ENCODE results near the gene EPYC. TPM values are rescaled to one million over a fixed set of nuclear protein-coding genes. Genes with fewer than 3 reads are reported as not detected.

The EPYC gene, protein sequence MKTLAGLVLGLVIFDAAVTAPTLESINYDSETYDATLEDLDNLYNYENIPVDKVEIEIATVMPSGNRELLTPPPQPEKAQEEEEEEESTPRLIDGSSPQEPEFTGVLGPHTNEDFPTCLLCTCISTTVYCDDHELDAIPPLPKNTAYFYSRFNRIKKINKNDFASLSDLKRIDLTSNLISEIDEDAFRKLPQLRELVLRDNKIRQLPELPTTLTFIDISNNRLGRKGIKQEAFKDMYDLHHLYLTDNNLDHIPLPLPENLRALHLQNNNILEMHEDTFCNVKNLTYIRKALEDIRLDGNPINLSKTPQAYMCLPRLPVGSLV
- polyA plus RNA-seq (ENCODE audit: insufficient read length in 4 of 4): under 1 TPM in 2 of 4 donors, not detected in 2; 0.14 to 0.64 TPM

DNA sequence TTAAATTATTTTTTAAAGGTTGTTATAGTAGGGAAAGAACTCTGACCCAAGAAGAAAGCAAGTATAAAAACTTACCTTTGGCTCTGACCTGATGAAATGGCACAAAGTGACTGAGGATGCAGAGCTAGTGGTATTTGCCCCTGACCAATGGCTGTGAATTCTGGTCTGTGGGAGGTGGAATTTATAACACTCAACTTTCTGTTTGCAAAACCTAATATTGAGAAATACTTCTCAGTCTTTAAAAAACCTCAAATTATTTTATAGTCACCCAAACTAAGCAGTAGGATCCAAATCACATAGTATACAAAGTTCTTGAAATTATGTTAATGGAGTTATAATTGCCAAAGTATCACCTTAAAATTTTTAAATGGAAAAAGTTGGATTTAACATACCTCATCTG lies at the start of gene EPYC:
Gene EPYC, minus strand, starts transcription at position 101 of the 400 bp plus-strand sequence. CDS start 2,407 bp downstream, outside the sequence.
- DNase-seq (ENCODE audit: low read depth in 4 of 4, low spot score in 3 of 4): no peak

DNA sequence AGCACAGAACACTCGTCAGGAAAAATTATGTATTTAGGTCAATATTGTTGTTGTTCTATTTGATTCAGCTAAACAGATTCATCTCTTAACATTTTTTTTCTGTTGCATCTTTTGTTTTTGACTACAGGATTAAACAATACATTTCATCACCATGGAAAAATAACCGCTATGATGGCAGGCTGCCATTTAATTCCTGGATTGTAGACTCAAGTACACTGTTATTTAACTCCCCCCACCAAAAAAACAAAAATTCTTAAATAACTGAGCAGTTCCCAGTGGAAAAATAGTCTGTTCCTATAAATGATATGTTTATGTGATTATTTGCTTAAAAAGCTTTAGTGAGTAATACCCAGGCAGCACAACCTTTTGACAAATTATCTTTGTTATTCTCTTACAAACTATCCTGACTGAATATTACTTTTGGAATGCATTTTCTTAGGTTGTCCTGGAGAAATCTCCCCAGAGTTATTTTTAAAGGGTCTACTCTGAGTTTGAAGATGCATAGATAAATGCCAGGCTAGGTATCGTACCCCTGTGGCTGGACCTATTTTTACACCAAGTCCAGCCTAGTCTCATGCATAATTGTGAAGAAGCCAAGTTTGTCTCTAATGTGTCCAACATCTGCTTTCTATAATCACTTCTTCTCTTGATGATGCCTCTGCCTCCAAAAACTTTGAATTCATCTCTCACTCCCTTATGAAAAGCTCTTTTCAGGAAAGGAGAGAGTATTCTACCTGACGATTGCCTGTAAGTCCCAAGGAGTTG lies 49.4 kb upstream of the EPYC start:
- no peak for DNase-seq (ENCODE audit: low read depth in 4 of 4, low spot score in 3 of 4)

DNA sequence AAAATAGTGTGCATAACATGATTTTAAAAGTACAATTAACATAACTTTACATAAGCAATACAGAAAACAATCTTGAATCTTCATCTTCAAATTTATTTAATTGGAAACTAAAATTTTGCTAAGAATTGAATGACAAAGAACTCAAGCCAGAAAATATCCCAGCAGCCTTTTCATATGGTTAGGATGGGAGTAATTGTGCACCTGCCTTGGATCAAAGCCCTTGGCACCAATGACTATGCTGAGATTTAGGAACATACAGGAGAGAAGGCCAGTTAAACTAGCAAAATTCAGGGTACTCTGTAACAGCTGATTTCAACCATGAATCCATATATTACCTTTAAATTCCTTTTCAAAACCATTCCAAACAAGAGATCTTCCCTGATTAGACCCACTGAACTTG lies 47.3 kb upstream of the EPYC start:
- no peak for DNase-seq (ENCODE audit: low read depth in 4 of 4, low spot score in 3 of 4)

DNA sequence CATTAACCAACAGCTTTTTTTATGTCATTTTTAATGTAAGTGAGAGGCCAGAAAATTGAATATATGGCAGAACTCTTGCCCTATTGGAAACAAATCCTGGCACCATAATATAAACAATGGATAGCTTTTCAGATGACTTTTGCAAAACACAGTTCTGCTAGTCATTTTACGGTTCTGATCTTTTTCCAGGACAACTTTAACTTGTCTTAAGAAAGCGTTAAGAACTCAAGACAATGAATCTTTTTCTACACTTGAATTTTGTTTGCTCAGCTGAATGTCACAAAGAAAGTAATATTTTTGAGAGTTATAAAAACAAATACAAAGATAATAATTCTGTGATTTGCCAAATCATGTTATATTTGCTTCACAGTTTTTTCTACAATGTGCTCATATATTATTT lies 39.8 kb upstream of the EPYC start:
- DNase-seq (ENCODE audit: low read depth in 4 of 4, low spot score in 3 of 4): peak in 1 of 4 donors; percentile 14

DNA sequence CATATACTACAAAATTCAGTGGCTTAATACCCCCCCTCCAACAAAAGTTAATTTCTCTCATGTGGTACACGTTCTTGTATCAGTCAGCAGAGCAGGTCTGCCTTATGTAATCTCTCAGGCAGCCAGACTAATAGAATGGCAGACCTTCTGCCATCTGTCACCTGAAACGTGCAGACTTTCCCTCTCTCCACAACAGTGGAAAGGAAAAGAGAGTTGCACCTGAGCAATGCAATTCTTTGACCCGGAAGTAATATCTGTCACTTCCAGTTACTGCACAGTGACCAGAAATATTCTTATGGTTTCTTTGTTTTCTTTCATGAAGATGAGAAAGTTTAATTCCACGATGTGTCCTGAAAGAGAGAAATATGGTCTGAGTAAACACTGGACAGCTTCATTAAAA lies 38.6 kb upstream of the EPYC start:
- no peak for DNase-seq (ENCODE audit: low read depth in 4 of 4, low spot score in 3 of 4)

DNA sequence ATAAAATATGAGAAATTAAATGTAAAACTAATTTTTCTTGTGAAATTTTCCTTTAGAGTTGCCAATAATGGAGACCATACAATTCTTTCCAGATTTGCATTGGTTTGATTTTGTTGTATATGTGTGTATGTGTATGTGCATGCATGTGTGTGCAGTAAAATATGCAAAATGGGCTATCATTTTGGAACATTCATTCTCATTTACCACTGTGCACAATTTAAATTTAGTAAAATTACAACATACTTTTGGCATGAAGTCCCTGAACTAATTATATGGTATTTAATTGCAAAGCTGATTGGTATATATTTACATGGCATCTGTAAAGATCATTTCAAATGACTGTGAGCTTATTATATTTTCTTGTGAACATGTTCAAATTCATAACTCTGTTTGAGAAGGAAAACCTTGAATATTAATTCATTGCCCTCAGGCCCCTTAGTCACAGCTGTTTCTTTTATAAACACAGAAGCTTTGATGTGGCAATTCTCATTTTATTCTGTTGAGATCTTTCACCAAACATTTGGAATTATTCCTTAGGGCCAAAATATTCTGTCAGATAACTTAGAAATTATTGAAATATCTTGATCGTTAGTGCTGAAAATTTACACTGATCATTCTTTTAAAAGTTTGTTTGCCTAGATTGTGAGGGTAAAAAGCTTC lies 35.5 kb upstream of the EPYC start:
- DNase-seq (ENCODE audit: low read depth in 4 of 4, low spot score in 3 of 4): no peak

DNA sequence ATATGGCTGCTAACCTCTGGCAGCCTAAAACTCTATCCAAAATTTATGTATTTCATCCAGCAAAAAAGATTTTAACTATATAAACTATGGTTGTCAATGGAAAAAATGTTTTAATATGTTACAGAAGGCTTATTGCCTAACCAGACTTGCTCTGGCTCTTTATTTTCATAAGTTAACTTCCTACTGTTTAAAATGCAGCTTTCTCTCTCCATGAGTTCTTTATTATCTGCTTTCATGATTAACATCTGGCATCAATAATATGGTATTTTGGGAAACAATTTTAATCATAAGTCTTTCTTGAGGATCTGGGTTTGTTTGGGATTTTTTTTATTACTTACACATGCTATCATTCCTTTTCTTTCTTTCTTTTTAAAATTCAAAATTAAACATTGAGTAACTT lies 32.5 kb upstream of the EPYC start:
- no peak for DNase-seq (ENCODE audit: low read depth in 4 of 4, low spot score in 3 of 4)

DNA sequence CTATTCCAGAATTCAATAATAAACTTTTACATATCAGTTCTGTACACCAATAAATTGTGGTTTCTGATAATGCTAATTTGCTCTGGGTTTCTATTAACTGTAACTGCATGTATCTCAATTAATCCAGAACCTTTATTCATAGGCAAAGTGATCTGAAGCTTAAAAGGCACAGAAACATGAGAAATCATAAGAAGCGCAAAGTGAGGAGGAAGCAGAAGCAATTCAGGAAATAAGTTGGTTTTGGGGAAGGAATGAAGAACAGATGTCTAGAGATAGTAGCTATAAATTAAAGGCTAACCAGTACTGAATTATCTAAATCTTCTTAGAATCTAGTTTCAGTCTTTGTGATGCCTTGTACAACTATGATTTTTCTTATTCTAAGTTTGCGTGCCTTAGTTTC lies 28.5 kb upstream of the EPYC start:
- no peak for DNase-seq (ENCODE audit: low read depth in 4 of 4, low spot score in 3 of 4)

DNA sequence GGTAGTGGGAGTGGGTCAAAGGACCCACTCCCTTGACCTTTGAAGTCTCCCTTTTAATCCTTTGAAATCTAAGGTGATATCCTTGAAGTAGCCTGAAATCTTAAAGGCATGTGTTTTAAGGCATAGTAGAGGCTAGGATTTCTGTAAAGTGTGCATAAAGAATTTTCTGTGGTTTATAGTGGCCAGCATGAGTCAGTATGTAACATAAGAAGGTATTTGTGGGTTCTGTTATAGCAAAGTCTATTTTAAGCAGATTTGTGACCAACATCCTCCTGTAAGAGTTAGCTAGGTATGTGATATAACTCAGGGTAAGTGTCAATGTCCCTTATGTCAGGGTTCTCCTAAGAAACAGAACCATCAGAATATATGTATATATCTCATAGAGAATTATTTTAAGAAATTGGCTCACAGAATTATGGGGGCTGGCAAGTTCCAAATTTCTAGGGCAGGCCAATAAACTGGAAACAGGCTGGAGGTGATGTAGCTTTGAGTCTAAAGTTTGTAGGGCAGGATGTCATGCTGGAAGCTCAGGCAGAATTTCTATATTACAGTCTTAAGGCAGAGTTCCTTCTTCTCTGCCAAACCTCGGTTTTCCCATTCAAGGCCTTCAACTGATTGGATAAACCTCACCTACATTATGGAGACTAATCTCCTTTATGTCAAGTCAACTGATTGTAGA lies 18.7 kb upstream of the EPYC start:
- DNase-seq (ENCODE audit: low read depth in 4 of 4, low spot score in 3 of 4): no peak

DNA sequence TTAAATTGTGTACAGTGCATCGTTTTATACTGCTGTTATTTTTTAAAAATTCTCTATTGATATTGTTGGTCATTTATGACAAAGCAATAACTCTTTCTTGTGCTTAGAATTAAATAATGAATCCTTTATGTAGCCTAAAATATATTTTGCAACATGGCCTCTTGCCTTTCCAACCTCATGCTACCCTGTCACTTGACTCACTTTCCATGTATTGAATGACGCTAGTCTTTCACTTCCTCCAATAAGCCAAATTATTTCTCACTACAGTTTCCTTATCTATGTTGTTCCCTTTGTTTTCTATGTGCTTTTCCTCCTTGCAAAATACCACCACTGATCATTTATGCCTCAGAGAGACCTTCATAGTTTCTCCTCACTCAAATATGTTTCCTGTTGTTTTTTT lies 16.3 kb upstream of the EPYC start:
- DNase-seq (ENCODE audit: low read depth in 4 of 4, low spot score in 3 of 4): no peak

DNA sequence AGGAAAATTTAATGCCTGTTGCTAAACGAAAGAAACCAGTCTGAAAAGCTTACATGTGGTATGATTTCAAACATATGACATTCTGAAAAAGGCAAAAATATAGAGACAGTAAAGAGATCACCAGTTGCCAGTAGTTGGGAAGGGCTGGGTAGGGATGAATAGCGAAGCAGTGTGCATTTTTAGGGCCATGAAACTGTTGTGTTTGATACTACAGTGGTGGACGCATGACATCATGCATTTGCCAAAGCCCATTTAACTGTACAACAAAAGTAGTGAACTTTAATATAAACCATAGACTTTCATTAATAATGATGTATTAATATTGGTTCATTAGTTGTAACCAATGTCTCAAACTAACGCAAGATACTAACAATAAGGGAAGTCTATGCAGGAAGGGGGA lies 14.7 kb upstream of the EPYC start:
- no peak for DNase-seq (ENCODE audit: low read depth in 4 of 4, low spot score in 3 of 4)

DNA sequence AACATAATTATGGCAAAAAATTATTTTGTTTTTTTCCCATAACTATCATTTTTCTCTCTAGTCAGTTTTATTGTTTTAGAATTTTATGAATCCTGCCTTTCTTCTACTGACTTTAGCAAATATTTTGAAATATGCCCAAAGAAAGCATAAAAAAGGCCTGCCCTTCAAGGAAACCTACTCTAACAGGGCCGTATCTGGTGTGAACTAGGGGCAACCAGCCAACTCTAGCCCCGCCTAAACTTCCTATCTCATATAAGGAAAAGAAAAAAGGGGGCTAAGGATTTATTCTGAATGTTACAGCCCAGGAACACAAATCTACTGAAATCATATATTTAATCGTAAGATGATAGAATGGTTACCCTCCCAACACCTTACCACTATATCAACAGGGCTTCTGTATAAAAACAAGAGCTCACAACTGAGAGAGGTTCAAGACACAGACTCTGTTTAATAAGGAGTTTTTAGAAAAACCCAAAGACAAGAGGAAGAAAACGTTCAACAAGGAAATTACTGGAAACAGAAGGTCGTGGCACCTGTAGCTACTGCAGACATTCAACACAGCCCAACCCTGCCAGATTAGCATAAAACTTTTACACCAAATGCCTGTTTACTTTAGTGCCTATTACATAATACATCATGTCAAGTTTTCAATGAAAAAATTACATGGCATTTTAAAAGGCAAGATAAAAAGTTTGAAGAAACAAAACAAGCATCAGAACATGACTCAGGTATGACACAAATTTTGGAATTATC lies 12.9 kb upstream of the EPYC start:
- no peak for DNase-seq (ENCODE audit: low read depth in 4 of 4, low spot score in 3 of 4)

DNA sequence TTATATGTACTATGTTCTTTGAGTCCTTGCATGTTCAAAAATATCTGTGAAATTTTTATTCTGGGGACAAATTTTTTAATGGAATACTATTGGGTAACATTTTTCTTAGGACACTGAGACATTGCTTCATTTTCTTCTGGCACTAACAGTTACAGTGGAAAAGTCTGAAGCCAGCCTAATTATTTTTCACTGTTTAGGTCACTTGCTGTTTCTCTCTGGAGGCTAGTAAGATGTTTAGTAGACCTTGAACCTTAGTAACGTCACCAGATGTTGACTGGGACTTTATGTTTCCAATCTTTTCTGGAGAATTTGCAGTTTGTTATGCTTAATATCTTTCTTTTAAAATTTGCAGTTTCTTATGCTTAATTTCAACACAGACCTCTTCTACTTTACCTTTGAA lies 12.3 kb upstream of the EPYC start:
- DNase-seq (ENCODE audit: low read depth in 4 of 4, low spot score in 3 of 4): no peak

DNA sequence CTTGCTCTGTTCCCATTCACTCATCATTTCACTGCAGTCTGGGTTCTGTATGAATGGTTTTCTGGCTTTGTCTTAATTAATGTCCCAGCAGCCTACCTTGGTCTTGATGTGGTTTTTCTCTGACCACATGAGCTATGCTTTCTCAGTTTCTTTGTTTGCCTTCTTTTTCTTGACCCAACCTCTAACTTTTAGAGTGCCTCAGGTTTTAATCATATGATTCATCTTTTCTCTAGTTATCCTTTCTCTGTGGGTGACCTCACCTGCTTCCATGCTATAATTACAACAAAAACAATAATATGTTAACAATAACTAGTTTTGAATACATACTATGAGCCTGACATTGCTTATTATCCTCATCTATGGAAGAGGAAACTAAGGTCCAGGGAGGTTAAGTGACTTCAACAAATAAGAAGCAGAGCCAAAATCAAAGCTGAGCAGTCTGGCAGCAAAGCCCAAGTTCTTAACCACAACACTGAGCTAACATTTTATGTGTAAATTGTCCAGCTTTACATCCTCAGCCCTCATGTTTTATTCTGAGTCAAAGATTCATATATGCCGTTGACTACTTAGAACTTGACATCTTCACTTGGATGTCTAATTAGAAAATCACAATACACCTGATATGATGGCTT lies 4.7 kb upstream of the EPYC start:
- no peak for DNase-seq (ENCODE audit: low read depth in 4 of 4, low spot score in 3 of 4)

DNA sequence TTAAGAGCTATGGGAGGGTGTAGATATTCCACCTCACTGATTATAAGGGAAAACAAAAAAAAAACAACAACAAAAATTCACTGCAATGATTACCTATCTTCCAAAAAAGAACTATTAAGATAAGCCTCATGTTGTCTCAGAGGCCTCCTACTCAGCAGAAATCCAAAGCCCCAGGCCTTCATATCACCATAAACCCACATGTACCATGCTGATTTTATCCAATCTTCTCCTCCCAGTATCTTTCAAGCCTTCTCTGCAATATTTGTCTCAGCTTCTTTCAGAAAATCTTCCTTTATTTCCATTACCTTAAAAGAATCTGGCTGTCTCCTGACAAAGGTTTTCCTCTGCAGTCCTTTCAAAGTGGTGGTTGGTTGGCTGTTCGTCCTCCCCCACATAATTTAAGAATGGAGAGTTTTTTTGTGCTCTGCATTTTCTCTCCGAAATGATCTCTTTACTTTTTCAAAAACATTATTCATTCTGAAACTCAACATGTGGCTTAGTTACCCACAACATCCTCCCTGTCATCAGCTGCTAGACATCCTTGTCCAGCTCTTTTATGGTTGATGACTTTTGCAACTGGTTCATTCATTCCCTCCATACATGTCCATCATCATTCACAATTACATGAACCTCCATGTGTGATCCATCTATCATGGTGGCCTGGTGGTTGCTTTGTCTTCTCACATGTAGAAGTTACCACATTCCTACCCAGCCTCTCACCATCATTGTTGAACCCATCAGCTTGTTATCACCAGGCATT lies 2.9 kb upstream of the EPYC start:
- DNase-seq (ENCODE audit: low read depth in 4 of 4, low spot score in 3 of 4): no peak

DNA sequence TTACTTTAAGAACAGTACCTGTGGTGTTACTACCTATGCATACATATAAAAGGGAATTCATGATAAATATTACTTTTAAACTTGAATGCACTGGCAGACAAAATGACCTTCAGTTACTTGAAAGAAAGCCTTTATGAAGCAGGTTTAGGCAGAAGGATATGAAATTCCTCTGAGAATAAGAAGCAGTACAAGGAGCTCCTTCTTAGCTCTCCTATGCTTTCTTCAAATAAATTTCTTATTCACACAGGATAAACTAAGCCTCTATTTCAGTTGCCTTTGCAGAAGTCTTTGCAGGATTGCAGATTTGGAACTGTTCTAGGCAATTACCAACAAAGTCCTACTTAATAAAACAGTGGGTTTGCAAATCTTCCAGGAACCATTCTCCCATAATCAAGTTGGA lies 1.0 kb downstream of the EPYC start:
- no peak for DNase-seq (ENCODE audit: low read depth in 4 of 4, low spot score in 3 of 4)

DNA sequence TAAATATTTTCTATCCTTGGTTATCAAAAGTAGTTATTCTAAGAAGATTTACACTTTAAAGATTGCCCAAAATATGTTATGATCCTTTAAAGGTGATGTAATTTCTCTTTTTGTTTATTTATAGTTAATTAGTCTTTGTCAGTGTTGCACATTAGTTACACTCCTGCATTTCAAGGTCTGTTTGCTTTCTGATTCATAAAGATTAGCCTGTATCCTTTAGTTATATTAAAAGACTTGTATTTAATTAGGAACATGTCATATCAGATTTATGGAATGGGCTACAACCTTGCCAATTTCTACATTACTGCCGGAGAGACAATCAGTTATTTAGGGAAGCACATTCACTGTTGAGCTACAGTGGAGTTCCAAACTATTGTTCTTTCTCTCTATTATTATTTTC lies 3.5 kb downstream of the EPYC start:
- no peak for DNase-seq (ENCODE audit: low read depth in 4 of 4, low spot score in 3 of 4)

DNA sequence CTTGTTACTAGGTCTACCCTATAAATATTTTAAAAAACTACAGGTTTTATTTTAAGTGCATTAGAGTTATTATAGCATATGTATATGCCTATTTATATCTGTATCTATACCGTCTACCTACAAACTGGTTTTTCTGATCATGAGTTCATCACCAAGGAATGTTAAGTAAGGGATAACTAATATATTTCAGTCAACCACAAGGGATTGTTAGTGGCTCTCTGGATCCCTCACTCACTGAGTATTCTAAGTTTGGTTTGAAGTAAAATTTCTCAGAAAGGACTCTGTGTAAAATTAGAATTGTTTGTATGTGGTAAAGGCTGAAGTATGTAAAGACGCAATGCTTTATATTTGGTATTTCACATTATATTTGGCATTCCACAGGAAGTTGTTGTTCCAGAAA lies 4.8 kb downstream of the EPYC start:
- DNase-seq (ENCODE audit: low read depth in 4 of 4, low spot score in 3 of 4): no peak

DNA sequence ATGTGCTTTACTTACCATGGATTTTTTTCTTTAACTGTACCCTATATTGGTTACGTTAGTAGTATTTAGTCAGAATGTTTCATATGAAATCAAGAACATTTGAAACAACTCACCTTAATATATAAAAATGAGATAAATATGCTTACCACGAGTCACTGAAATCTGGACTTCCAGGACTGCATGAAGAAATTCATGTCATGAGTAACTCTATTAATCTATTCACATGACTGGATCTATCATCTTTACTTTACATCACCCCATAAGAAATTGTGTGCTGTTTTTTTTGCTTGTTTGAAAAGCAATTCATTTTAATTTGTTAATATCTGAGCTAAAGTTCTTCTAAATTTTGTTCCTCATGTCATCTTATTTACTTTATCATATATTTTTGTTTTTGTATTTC lies 5.2 kb downstream of the EPYC start:
- DNase-seq (ENCODE audit: low read depth in 4 of 4, low spot score in 3 of 4): no peak

All from left renal pelvis (tissue), 4 donors.